Endothelial cell of hepatic sinusoid (primary cell): Measurements from ENCODE around the gene STON2.

Experiments
- in situ Hi-C: cut with HindIII; loops from 2 replicates; pipeline ENCODE4 v1.10.0; 2017; ENCODE audit warnings: low sequenced_read_pairs

The STON2 gene

GRCh38 chr14:81337073-81337472 is 63.1 kb downstream of the STON2 start:
- in situ Hi-C loops, result no loop called here

GRCh38 chr14:81336009-81336408 is 64.1 kb downstream of the STON2 start:
- in situ Hi-C loops, result no loop called here

GRCh38 chr14:81332725-81333124 is 67.4 kb downstream of the STON2 start:
- in situ Hi-C loops, result no loop called here

- in situ Hi-C loops, result no loop called here
These were observed 68.7 kb downstream of the STON2 start for GRCh38 chr14:81331229-81332021.

GRCh38 chr14:81330619-81331122 is 69.5 kb downstream of the STON2 start:
- in situ Hi-C loops, result no loop called here

GRCh38 chr14:81329640-81330381 is 70.3 kb downstream of the STON2 start:
- in situ Hi-C loops, result no loop called here

GRCh38 chr14:81326451-81326850 is 73.7 kb downstream of the STON2 start:
- in situ Hi-C loops, result no loop called here

GRCh38 chr14:81324011-81324410 is 76.1 kb downstream of the STON2 start:
- in situ Hi-C loops, result no loop called here

GRCh38 chr14:81323093-81323492 is 77.0 kb downstream of the STON2 start:
- in situ Hi-C loops, result no loop called here

- in situ Hi-C loops, result no loop called here
These were observed 80.2 kb downstream of the STON2 start for GRCh38 chr14:81319946-81320345.

GRCh38 chr14:81319314-81319713 is 80.8 kb downstream of the STON2 start:
- in situ Hi-C loops, result no loop called here

- in situ Hi-C loops, result no loop called here
These were observed 84.8 kb downstream of the STON2 start for GRCh38 chr14:81315341-81315740.

- in situ Hi-C loops, result no loop called here
These were observed 85.5 kb downstream of the STON2 start for GRCh38 chr14:81314443-81315175.

- in situ Hi-C loops, result no loop called here
These were observed 86.2 kb downstream of the STON2 start for GRCh38 chr14:81313775-81314429.

GRCh38 chr14:81313200-81313599 is 86.9 kb downstream of the STON2 start:
- in situ Hi-C loops, result no loop called here

GRCh38 chr14:81312289-81312876 is 87.7 kb downstream of the STON2 start:
- in situ Hi-C loops, result no loop called here

- in situ Hi-C loops, result no loop called here
These were observed 88.3 kb downstream of the STON2 start for GRCh38 chr14:81311778-81312177.

GRCh38 chr14:81311141-81311540 is 89.0 kb downstream of the STON2 start:
- in situ Hi-C loops, result no loop called here

GRCh38 chr14:81310606-81311005 is 89.5 kb downstream of the STON2 start:
- in situ Hi-C loops, result no loop called here

GRCh38 chr14:81309511-81309910 is 90.6 kb downstream of the STON2 start:
- in situ Hi-C loops, result no loop called here
